Esophagus squamous epithelium (tissue), 5 donors: ENCODE data around the gene GREB1L. TPM values are rescaled to one million over a fixed set of nuclear protein-coding genes. Genes with fewer than 3 reads are reported as not detected.

Experiments used
- DNase-seq: peaks from one replicate; lab custom pipeline; 2025; lab: John Stamatoyannopoulos, UW
- H3K27ac ChIP-seq, 4 donors: fragments of 200-600 bp; sonication (generic); one replicate each; pipeline ENCODE4 v1.5.1; 2016 to 2019; ENCODE audit warnings: mild to moderate bottlenecking in 1 of 4
- H3K27me3 ChIP-seq, 4 donors: fragments of 200-600 bp; sonication (generic); 1 replicate in 3 of 4; 2 replicates in 1 of 4; pipeline versions ENCODE4 v1.5.1 to v1.6.0; 2017 to 2021; ENCODE audit warnings: antibody characterized with exemption in 1 of 4
- H3K36me3 ChIP-seq, 3 donors: fragments of 200-600 bp; sonication (generic); one replicate each; pipeline ENCODE4 v1.5.1; 2016 to 2019
- H3K4me1 ChIP-seq, 3 donors: fragments of 200-600 bp; sonication (generic); one replicate each; pipeline ENCODE4 v1.5.1; 2017 to 2019
- H3K4me3 ChIP-seq, 4 donors: fragments of 200-600 bp; sonication (generic); 1 replicate in 3 of 4; 2 replicates in 1 of 4; pipeline ENCODE4 v1.5.1; 2016 to 2019; ENCODE audit warnings: mild to moderate bottlenecking in 2 of 4, moderate library complexity in 1 of 4
- H3K9me3 ChIP-seq, 3 donors: fragments of 200-600 bp; sonication (generic); one replicate each; pipeline ENCODE4 v1.5.1; 2016 to 2019
- POLR2A ChIP-seq, 4 donors: fragments of 450-650 bp; IDR thresholded peaks; one replicate each; pipeline ENCODE4 v1.6.1; 2017; ENCODE audit warnings: antibody characterized with exemption in 4 of 4, mild to moderate bottlenecking in 4 of 4, moderate library complexity in 3 of 4
- WGBS, 2 donors: methylation state at CpG; one replicate each; pipeline ENCODE4 v1.1.5; 2018; 5-methylcytosine and 5-hydroxymethylcytosine counted together
- intact Hi-C: fragments of 100-400 bp; cut with DNase I; formaldehyde crosslinking; loops from one replicate; pipeline ENCODE4 v1.15.0; 2022
- total RNA-seq, 4 donors: library from RNA; depleted of rRNA; stranded (reverse); fragments of >200 nt; gene quantifications; one replicate each; pipeline ENCODE4 v1.1.0, GENCODE V29; 2016
- TF ChIP-seq, protein P1 (sequence below), 6 experiments: fragments of 450-650 bp in 4 of 6; fragments of 200-600 bp in 2 of 6; sonication (generic) in 2 of 6; IDR thresholded peaks; one replicate each; pipeline ENCODE4 v1.5.1; 2016 to 2019; ENCODE audit warnings: antibody characterized with exemption in 6 of 6, mild to moderate bottlenecking in 4 of 6, moderate library complexity in 4 of 6
- donor health status: DM: yes; HTN: yes; CAD: no.

The GREB1L gene
- total RNA-seq, 4 donors from 2014 or later, result 0.12 to 0.95 (median 0.66) TPM; not detected in 1

DNA sequence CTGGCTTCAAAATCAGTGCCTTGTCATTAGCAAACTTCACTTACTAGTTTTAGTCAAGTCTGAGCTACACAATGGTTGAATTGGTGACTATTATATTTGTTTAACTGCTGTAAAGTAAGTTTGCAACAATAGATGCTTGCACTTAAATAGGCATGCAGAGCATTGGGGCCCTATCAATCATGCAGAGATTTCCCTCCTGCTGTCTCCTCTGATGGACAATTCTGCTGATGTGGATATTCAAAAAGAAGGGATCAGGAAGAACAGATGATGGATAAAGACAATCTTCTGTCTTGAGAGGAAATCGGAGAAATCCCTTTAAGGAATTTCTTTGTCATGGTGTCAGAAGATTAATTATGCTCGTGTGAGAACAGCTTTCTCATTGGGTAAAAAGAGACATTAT lies 89.0 kb downstream of the GREB1L start:
- DNase-seq, result no peak
- TF ChIP-seq, protein P1, sequence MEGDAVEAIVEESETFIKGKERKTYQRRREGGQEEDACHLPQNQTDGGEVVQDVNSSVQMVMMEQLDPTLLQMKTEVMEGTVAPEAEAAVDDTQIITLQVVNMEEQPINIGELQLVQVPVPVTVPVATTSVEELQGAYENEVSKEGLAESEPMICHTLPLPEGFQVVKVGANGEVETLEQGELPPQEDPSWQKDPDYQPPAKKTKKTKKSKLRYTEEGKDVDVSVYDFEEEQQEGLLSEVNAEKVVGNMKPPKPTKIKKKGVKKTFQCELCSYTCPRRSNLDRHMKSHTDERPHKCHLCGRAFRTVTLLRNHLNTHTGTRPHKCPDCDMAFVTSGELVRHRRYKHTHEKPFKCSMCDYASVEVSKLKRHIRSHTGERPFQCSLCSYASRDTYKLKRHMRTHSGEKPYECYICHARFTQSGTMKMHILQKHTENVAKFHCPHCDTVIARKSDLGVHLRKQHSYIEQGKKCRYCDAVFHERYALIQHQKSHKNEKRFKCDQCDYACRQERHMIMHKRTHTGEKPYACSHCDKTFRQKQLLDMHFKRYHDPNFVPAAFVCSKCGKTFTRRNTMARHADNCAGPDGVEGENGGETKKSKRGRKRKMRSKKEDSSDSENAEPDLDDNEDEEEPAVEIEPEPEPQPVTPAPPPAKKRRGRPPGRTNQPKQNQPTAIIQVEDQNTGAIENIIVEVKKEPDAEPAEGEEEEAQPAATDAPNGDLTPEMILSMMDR (IDR thresholded peaks at IDR 0.05), result no peak
- no peak for TF ChIP-seq POLR2A (IDR thresholded peaks at IDR 0.05)
- no peaks in the 10 kb centered on the region for H3K36me3 ChIP-seq
- intact Hi-C loops, result no loop called here
- H3K4me3 ChIP-seq, result no peak overlapping the region
- H3K27me3 ChIP-seq, result no peaks in the 10 kb centered on the region
- H3K9me3 ChIP-seq, result no peaks in the 10 kb centered on the region
- no peak overlapping the region for H3K27ac ChIP-seq
- no peaks in the 10 kb centered on the region for H3K4me1 ChIP-seq
- 19 to 37% methylated on average over 2 of the region's 2 CpGs for WGBS, 2 donors

DNA sequence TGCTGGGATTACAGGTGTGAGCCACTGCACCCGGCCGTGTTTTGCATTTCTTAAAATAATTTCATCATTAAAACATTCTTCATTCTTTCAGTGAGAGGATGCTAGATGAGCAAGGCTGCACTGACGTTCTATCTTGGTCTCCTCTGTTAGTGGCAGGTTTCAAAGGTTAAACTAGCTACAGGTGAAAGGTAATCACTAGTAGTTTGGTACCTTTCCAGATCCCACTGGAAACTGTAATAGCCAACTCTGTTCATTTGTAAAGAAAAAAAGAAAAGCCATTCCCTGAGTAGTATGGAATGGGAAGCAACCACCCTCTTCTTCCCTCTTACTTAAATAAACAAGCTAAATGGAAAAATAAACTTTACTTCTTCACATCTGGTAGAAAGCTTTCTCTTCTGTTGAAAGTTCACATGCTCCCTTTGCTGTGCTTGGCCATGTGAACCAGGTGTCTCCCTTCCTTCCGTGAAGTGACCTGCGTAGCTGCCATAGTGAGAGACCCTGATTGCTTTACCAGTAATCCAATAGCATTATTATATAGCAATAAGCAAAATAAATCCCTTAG lies 94.0 kb downstream of the GREB1L start:
- H3K4me1 ChIP-seq, result no peaks in the 10 kb centered on the region
- no peaks in the 10 kb centered on the region for H3K36me3 ChIP-seq
- intact Hi-C loops, result no loop called here
- WGBS, 2 donors, result 46 to 60% methylated on average over 3 to 5 of the region's 5 CpGs
- H3K9me3 ChIP-seq, result no peaks in the 10 kb centered on the region
- DNase-seq, result no peak
- H3K27me3 ChIP-seq, result no peaks in the 10 kb centered on the region
- H3K4me3 ChIP-seq, result no peak overlapping the region
- H3K27ac ChIP-seq, result no peak overlapping the region
- TF ChIP-seq POLR2A (IDR thresholded peaks at IDR 0.05), result no peak
- TF ChIP-seq, protein P1 (IDR thresholded peaks at IDR 0.05), result no peak

DNA sequence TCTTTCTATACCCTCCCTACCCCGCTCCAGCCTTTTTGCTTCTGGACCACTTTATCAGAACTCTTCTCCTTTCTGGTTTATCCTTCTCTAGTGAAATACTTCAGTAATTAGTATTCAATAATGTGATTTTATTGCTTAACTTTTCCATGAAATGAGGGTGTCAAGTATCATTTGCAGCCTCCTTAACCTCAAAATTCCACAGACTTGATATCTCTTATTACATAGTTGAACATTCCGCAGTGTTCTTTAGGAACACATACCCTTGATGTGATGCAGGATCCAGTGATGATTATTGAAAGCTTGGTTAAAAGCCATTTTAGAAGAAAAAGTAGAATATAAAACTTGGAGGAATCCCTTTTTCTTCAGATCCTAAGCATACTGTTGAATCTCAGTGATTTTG lies 94.8 kb downstream of the GREB1L start:
- no peak for DNase-seq
- WGBS, 2 donors, result 81 to 82% methylated on average over 2 of the region's 2 CpGs

DNA sequence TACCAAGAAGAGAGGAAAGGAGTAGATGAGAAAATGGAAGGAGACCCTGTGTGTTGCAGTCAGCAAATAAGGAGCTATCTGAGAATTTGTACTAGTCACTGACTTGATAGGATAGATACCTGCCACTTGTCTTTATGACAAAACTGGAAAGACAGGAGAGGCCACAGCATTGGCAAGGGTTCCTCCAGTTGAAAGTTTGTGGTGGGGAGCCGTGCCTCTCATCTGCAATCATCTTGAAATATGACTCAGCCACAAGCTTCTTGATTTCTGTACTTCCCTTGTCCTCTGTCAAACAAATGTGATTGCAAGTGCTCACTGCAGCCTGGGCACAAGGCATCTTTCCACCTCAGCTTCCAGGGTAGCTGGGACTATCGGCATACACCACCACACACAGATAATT lies 99.1 kb downstream of the GREB1L start:
- Histone ChIP-seq H3K27ac (no peak overlapping the region), H3K4me1 (no peaks in the 10 kb centered on the region), H3K4me3 (no peak overlapping the region), H3K36me3 (no peaks in the 10 kb centered on the region), H3K9me3 (no peaks in the 10 kb centered on the region), H3K27me3 (no peaks in the 10 kb centered on the region)
- intact Hi-C loops, result no loop called here
- no peak for TF ChIP-seq POLR2A (IDR thresholded peaks at IDR 0.05)
- TF ChIP-seq, protein P1 (IDR thresholded peaks at IDR 0.05), result no peak
- WGBS, 2 donors, result 52 to 73% methylated on average over 2 of the region's 2 CpGs
- DNase-seq, result no peak

More for the DNA sequence above, 94.8 kb downstream of the GREB1L start:
- TF ChIP-seq, protein P1 (IDR thresholded peaks at IDR 0.05), result no peak
- no peaks in the 10 kb centered on the region for H3K27me3 ChIP-seq
- H3K4me1 ChIP-seq, result no peaks in the 10 kb centered on the region
- intact Hi-C loops, result no loop called here
- H3K36me3 ChIP-seq, result no peaks in the 10 kb centered on the region
- no peak overlapping the region for H3K27ac ChIP-seq
- no peaks in the 10 kb centered on the region for H3K9me3 ChIP-seq
- H3K4me3 ChIP-seq, result no peak overlapping the region

DNA sequence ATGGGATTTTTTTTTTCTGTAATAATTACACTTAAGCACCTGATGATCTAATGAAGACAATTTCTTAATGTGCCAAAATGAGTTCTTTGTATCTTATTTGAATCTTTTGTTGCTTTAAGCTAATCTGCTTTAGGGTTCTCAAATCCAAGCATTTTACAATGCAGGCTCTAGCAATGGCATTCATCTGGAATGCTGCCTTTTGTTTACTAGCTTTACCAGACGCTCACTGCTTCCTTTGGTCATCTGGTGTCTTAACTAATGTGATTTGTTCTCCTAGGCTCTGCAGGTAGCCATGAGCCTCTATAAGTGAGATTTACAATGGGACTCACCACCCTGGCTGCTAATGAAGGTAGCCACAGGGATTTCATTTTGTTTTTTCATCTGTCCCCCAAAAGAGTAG lies 100.3 kb downstream of the GREB1L start:
- DNase-seq, result no peak
- Histone ChIP-seq H3K4me3 (no peak overlapping the region), H3K27me3 (no peaks in the 10 kb centered on the region), H3K36me3 (no peaks in the 10 kb centered on the region), H3K27ac (no peak overlapping the region), H3K9me3 (no peaks in the 10 kb centered on the region), H3K4me1 (no peaks in the 10 kb centered on the region)
- no peak for TF ChIP-seq POLR2A (IDR thresholded peaks at IDR 0.05)
- TF ChIP-seq, protein P1 (IDR thresholded peaks at IDR 0.05), result no peak
- 24 to 42% methylated on average over 1 of the region's 1 CpG for WGBS, 2 donors
- intact Hi-C loops, result no loop called here
